ENCODE data around the gene CLIC1. TPM values are rescaled to one million over a fixed set of nuclear protein-coding genes. Genes with fewer than 3 reads are reported as not detected.

The CLIC1 gene
- total RNA-seq, 1 donor from 2014 or later, result 234 TPM

DNA sequence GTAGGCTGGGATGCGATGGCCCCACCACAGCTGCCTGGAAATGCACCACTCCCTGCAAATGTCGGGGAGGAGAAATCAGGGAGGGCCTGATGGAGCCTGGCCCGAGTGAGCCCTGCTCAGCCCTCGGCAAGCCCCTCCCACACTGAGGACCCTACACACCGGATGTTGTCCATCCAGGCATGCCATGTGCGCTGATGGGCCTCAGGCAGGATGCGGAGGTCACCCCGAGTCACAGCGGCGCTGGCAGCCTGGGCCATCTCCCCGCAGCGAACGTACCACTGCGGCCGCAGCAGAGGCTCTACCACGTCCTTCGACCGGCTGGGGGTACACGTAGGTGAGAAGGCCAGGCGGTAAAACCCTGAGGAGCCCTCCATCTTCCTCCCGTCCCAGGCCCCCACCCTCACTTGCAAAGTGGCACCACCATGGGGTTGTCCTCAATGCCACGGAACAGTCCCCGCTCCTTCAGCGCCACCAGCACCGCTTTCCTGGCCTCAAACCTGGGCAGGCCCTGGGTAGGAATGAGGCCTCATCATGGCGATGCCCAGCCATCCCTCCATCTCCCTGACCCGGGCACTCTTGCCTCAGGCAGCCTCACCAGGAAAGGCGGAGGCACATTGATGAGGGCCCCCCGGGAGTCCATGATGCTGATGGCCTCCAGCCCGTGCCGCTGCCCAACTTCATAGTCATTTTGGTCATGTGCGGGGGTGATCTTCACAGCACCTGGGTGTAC, 46.0 kb upstream of the CLIC1 start:
- no peak overlapping the region for H2AFZ ChIP-seq (replicated peaks)
- no peaks in the 10 kb centered on the region for H3F3A ChIP-seq (ENCODE audit: low read depth)
- H3K4me1 Mint-ChIP-seq, result no peaks in the 10 kb centered on the region
- peaks cover 2% of the 10 kb centered on the region for H3K27me3 Mint-ChIP-seq (ENCODE audit: insufficient read depth, low read depth)
- H3K4me2 ChIP-seq, result no peak overlapping the region
- no peak overlapping the region for H3K27ac Mint-ChIP-seq
- no peaks in the 10 kb centered on the region for H3K9me3 ChIP-seq (ENCODE audit: low read depth)
- no peaks in the 10 kb centered on the region for H3K27me3 ChIP-seq
- H3K4me3 ChIP-seq, result no peak overlapping the region
- no peak overlapping the region for H3K4me3 Mint-ChIP-seq
- H3K27ac ChIP-seq, result no peak overlapping the region
- H3K36me3 ChIP-seq, result no peaks in the 10 kb centered on the region
- H3K79me2 ChIP-seq (ENCODE audit: low read depth), result no peaks in the 10 kb centered on the region
- no peaks in the 10 kb centered on the region for H3K4me1 ChIP-seq
- H3K36me3 Mint-ChIP-seq, result peaks cover 18% of the 10 kb centered on the region
- TF ChIP-seq EZH2phosphoT487 (IDR thresholded peaks at IDR 0.05) (no peak), EZH2 (IDR thresholded peaks at IDR 0.05) (no peak)
- TF ChIP-seq, protein P1, sequence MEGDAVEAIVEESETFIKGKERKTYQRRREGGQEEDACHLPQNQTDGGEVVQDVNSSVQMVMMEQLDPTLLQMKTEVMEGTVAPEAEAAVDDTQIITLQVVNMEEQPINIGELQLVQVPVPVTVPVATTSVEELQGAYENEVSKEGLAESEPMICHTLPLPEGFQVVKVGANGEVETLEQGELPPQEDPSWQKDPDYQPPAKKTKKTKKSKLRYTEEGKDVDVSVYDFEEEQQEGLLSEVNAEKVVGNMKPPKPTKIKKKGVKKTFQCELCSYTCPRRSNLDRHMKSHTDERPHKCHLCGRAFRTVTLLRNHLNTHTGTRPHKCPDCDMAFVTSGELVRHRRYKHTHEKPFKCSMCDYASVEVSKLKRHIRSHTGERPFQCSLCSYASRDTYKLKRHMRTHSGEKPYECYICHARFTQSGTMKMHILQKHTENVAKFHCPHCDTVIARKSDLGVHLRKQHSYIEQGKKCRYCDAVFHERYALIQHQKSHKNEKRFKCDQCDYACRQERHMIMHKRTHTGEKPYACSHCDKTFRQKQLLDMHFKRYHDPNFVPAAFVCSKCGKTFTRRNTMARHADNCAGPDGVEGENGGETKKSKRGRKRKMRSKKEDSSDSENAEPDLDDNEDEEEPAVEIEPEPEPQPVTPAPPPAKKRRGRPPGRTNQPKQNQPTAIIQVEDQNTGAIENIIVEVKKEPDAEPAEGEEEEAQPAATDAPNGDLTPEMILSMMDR (IDR thresholded peaks at IDR 0.05), result no peak
- no peak overlapping the region for H3K9ac ChIP-seq
- no peaks in the 10 kb centered on the region for H3K9me3 Mint-ChIP-seq
- DNase-seq (ENCODE audit: low spot score), result no peak
- H4K20me1 ChIP-seq (ENCODE audit: low read depth), result no peaks in the 10 kb centered on the region

DNA sequence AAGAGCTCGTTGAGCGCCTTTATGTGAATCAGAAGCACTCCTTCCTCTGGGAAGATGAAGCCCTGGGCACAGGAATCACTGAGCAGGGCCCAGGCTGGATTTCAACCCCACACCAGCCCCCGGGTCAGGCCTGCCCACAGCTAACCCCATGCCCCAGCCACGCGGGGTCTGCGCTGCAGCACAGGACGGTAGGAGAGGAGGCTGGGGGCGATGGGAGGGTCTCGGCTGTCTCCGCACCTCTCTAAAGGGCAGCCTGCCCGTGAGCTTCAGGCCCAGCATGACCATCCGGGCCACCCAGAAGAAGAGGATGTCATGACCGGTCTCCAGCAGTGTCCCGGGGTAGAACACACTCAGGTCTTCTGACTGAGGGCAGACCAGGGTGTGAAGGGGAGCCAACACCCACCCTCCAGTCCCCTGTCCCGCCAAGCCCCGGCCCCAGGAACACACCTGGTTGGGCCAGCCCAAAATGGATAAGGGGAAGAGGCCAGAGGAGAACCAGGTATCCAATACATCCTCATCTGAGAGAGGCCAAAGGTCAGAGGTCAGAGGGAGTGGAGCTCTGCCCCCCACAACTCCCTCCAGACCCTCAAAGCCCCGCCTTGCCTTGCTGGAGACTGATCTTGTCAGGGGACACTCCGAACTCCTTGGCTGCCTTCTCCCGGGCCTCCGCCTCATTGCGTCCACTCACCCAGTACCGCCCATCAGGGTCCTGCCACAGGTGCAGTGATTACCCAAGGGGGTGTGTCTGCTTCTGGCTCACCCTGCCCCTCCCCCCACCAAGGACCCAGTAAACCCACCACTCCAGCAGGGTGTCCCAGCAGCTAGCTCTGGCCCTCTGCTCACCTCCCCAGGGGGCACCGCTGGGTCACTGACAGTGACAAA, 45.2 kb upstream of the CLIC1 start:
- Mint-ChIP-seq H3K4me3 (no peak overlapping the region), H3K27me3 (ENCODE audit: insufficient read depth, low read depth) (peaks cover 2% of the 10 kb centered on the region), H3K27ac (no peak overlapping the region), H3K36me3 (peaks cover 18% of the 10 kb centered on the region), H3K9me3 (no peaks in the 10 kb centered on the region), H3K4me1 (peaks cover under 1% of the 10 kb centered on the region)
- DNase-seq (ENCODE audit: low spot score), result no peak
- no peaks in the 10 kb centered on the region for H3K27me3 ChIP-seq
- no peak overlapping the region for H2AFZ ChIP-seq (replicated peaks)
- H3K36me3 ChIP-seq, result no peaks in the 10 kb centered on the region
- no peak overlapping the region for H3K4me3 ChIP-seq
- no peak overlapping the region for H3K4me2 ChIP-seq
- H4K20me1 ChIP-seq (ENCODE audit: low read depth), result no peaks in the 10 kb centered on the region
- no peaks in the 10 kb centered on the region for H3K4me1 ChIP-seq
- no peaks in the 10 kb centered on the region for H3F3A ChIP-seq (ENCODE audit: low read depth)
- H3K9me3 ChIP-seq (ENCODE audit: low read depth), result no peaks in the 10 kb centered on the region
- H3K9ac ChIP-seq, result no peak overlapping the region
- TF ChIP-seq, protein P1 (IDR thresholded peaks at IDR 0.05), result no peak
- TF ChIP-seq EZH2 (IDR thresholded peaks at IDR 0.05) (no peak), EZH2phosphoT487 (IDR thresholded peaks at IDR 0.05) (no peak)
- H3K27ac ChIP-seq, result no peak overlapping the region
- H3K79me2 ChIP-seq (ENCODE audit: low read depth), result no peaks in the 10 kb centered on the region

DNA sequence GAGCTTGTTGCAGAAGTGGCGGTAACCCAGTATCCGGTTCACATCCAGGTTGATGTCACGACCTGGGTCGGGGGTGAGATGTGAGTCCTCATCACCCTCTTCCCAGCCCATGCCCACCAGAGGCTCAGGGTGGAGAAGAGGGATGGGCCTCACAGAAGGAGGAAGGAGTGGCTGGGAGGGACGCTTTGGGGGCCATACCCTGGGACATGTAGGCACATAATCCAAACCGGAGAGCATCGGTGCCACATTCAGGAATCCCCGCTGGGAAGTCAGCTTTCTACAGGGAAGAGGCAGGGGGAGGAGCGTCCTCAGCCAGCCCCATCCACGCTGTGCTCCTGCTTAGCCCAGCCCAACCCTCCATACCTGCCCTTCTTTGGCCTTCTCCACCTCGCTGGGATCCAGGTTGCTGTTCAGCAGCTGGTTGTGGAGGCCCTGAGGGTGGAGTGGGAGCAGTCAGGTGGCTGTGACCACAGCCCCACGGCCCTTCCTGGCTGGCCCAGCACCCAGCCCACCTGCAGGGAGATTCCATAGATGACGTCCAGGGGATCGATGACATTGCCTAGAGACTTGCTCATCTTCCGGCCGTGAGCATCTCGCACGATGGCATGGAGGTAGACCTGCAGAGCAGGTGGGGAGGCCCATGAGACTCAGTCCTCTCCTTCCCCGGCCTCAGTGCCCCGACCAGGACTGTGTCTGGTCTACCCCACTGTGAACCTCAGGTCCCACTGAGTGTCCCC, 44.3 kb upstream of the CLIC1 start:
- Histone ChIP-seq H3K36me3 (no peaks in the 10 kb centered on the region), H3K9me3 (ENCODE audit: low read depth) (no peaks in the 10 kb centered on the region), H3F3A (ENCODE audit: low read depth) (no peaks in the 10 kb centered on the region), H4K20me1 (ENCODE audit: low read depth) (no peaks in the 10 kb centered on the region), H3K27me3 (no peaks in the 10 kb centered on the region), H3K79me2 (ENCODE audit: low read depth) (no peaks in the 10 kb centered on the region), H3K4me2 (no peak overlapping the region), H2AFZ (replicated peaks) (no peak overlapping the region), H3K27ac (no peak overlapping the region), H3K4me3 (no peak overlapping the region), H3K9ac (no peak overlapping the region), H3K4me1 (no peaks in the 10 kb centered on the region)
- no peak overlapping the region for H3K4me3 Mint-ChIP-seq
- H3K27me3 Mint-ChIP-seq (ENCODE audit: insufficient read depth, low read depth), result peaks cover 2% of the 10 kb centered on the region
- DNase-seq (ENCODE audit: low spot score), result no peak
- peaks cover 16% of the 10 kb centered on the region for H3K36me3 Mint-ChIP-seq
- H3K27ac Mint-ChIP-seq, result no peak overlapping the region
- no peaks in the 10 kb centered on the region for H3K9me3 Mint-ChIP-seq
- peaks cover 4% of the 10 kb centered on the region for H3K4me1 Mint-ChIP-seq
- TF ChIP-seq EZH2phosphoT487 (IDR thresholded peaks at IDR 0.05) (no peak), EZH2 (IDR thresholded peaks at IDR 0.05) (no peak)
- TF ChIP-seq, protein P1 (IDR thresholded peaks at IDR 0.05), result no peak

Data from neural progenitor cell (in vitro differentiated cells).